Activated gamma-delta T cell treated with anti-CD3 and anti-CD28 coated beads, Interleukin-2, amount 50 U/mL, for 16 hours (primary cell): ENCODE measurements around the gene AP2S1.

Experiments used
- DNase-seq: peaks from one replicate; pipeline ENCODE4 v3.0.0-alpha.2; 2020; ENCODE audit warnings: low read depth

The AP2S1 gene

GRCh38 chr19:46802152-46802551, 48.5 kb downstream of the AP2S1 start:
- DNase-seq, result no peak

DNA sequence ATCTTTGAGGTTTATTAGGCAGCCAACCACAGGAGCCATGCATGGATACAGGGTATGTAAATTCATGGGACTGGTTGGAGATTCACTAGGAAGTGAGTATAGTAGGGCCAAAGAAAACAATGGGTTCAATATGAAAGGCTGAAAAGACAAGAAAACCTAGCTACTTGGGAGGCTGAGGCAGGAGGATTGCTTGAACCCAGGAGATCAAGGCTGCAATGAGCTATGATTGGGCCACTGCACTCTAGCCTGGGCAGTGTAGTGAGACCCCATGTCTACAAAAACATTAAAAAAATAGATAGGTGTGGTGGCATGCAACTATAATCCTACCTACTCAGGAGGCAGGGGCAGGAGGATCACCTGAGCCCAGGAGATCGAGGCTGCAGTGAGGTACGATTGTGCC, 51.9 kb downstream of the AP2S1 start:
- no peak for DNase-seq

- DNase-seq, result no peak
These were observed 52.8 kb downstream of the AP2S1 start for GRCh38 chr19:46797881-46798280.

GRCh38 chr19:46791944-46792343, 58.7 kb downstream of the AP2S1 start:
- DNase-seq, result no peak

- no peak for DNase-seq
These were observed 61.3 kb downstream of the AP2S1 start for GRCh38 chr19:46789371-46789770.

DNA sequence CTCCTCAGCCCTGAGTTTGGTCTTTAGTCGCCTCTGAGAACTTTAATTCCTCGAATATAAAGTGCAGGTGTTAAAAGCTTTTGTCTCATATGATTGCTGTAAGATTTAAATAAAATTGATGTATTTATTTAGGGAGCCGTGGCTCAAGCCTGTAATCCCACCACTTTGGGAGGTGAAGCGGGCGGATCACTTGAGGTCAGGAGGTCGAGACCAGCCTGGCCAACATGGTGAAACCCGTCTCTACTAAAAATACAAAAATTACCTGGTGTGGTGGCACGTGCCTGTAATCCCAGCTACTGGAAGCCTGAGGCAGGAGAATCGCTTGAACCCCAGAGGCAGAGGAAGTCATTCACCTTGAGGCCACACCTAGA, 61.7 kb downstream of the AP2S1 start:
- DNase-seq, result no peak

GRCh38 chr19:46788262-46788967, 62.2 kb downstream of the AP2S1 start, which contains the start of gene SLC1A5:
Gene SLC1A5, minus strand, starts transcription at chr19:46788594. Its CDS starts 629 bp downstream, at chr19:46787965.
- peak; percentile 98 for DNase-seq
